ENCODE results near the gene PHETA2. TPM values are rescaled to one million over a fixed set of nuclear protein-coding genes. Genes with fewer than 3 reads are reported as not detected.

PHETA2 gene
- total and polyA plus RNA-seq, 2 of the 8 experiments (the other 6 are each of a cell fraction or from before 2014, with no cell fraction given) = 7.4 to 7.6 TPM

DNA sequence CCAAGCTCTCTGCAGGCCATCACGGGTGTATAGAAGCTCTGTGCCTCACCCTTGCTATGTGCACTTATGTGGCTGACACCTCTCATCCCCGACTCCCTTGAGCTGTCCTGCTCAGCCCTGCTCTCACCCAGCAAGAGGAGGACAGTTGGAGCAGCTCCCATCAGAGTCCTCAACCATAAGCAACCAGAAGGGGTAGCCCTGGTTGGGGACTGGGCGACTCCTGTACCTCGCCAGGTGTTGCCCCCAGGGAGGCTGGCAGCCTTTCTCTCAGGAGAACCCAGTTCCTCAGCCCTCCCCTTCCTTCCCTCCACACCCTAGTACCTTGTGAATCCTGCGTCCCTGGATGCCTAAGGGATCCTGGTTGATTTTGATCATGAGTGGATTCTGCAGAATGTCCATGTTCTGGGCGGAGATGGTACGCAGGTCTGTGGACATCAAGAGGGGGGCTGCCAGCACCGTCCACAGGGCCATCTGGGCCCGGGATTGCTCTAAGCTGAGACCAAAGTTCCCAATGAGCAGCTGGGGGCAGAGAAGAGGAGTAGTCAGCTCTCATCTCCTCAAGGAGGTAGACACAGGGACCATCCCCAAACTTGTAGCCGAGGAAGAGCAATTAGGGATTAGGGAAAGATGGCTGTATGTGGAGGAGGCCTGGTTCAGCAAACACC, 11.4 kb upstream of the PHETA2 start (continued):
- TF ChIP-seq, protein P1, sequence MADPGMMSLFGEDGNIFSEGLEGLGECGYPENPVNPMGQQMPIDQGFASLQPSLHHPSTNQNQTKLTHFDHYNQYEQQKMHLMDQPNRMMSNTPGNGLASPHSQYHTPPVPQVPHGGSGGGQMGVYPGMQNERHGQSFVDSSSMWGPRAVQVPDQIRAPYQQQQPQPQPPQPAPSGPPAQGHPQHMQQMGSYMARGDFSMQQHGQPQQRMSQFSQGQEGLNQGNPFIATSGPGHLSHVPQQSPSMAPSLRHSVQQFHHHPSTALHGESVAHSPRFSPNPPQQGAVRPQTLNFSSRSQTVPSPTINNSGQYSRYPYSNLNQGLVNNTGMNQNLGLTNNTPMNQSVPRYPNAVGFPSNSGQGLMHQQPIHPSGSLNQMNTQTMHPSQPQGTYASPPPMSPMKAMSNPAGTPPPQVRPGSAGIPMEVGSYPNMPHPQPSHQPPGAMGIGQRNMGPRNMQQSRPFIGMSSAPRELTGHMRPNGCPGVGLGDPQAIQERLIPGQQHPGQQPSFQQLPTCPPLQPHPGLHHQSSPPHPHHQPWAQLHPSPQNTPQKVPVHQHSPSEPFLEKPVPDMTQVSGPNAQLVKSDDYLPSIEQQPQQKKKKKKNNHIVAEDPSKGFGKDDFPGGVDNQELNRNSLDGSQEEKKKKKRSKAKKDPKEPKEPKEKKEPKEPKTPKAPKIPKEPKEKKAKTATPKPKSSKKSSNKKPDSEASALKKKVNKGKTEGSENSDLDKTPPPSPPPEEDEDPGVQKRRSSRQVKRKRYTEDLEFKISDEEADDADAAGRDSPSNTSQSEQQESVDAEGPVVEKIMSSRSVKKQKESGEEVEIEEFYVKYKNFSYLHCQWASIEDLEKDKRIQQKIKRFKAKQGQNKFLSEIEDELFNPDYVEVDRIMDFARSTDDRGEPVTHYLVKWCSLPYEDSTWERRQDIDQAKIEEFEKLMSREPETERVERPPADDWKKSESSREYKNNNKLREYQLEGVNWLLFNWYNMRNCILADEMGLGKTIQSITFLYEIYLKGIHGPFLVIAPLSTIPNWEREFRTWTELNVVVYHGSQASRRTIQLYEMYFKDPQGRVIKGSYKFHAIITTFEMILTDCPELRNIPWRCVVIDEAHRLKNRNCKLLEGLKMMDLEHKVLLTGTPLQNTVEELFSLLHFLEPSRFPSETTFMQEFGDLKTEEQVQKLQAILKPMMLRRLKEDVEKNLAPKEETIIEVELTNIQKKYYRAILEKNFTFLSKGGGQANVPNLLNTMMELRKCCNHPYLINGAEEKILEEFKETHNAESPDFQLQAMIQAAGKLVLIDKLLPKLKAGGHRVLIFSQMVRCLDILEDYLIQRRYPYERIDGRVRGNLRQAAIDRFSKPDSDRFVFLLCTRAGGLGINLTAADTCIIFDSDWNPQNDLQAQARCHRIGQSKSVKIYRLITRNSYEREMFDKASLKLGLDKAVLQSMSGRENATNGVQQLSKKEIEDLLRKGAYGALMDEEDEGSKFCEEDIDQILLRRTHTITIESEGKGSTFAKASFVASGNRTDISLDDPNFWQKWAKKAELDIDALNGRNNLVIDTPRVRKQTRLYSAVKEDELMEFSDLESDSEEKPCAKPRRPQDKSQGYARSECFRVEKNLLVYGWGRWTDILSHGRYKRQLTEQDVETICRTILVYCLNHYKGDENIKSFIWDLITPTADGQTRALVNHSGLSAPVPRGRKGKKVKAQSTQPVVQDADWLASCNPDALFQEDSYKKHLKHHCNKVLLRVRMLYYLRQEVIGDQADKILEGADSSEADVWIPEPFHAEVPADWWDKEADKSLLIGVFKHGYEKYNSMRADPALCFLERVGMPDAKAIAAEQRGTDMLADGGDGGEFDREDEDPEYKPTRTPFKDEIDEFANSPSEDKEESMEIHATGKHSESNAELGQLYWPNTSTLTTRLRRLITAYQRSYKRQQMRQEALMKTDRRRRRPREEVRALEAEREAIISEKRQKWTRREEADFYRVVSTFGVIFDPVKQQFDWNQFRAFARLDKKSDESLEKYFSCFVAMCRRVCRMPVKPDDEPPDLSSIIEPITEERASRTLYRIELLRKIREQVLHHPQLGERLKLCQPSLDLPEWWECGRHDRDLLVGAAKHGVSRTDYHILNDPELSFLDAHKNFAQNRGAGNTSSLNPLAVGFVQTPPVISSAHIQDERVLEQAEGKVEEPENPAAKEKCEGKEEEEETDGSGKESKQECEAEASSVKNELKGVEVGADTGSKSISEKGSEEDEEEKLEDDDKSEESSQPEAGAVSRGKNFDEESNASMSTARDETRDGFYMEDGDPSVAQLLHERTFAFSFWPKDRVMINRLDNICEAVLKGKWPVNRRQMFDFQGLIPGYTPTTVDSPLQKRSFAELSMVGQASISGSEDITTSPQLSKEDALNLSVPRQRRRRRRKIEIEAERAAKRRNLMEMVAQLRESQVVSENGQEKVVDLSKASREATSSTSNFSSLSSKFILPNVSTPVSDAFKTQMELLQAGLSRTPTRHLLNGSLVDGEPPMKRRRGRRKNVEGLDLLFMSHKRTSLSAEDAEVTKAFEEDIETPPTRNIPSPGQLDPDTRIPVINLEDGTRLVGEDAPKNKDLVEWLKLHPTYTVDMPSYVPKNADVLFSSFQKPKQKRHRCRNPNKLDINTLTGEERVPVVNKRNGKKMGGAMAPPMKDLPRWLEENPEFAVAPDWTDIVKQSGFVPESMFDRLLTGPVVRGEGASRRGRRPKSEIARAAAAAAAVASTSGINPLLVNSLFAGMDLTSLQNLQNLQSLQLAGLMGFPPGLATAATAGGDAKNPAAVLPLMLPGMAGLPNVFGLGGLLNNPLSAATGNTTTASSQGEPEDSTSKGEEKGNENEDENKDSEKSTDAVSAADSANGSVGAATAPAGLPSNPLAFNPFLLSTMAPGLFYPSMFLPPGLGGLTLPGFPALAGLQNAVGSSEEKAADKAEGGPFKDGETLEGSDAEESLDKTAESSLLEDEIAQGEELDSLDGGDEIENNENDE (IDR thresholded peaks at IDR 0.05; ENCODE audit: insufficient replicate concordance, low read length) = no peak
- no peak for TF ChIP-seq CHD1 (IDR thresholded peaks at IDR 0.05; ENCODE audit: low read depth, low read length)
- TF ChIP-seq SUZ12 (IDR thresholded peaks at IDR 0.05; ENCODE audit: low read length) = no peak
- no peak for TF ChIP-seq SIX5 (IDR thresholded peaks at IDR 0.05; ENCODE audit: low read depth, low read length)
- no peak for TF ChIP-seq RXRA (IDR thresholded peaks at IDR 0.05; ENCODE audit: insufficient read depth, low read depth, low read length)
- no peak for TF ChIP-seq EGR1 (IDR thresholded peaks at IDR 0.05; ENCODE audit: borderline replicate concordance, low read depth, low read length)
- no peak for TF ChIP-seq SP1 (IDR thresholded peaks at IDR 0.05; ENCODE audit: low read depth, low read length)
- TF ChIP-seq, protein P2, sequence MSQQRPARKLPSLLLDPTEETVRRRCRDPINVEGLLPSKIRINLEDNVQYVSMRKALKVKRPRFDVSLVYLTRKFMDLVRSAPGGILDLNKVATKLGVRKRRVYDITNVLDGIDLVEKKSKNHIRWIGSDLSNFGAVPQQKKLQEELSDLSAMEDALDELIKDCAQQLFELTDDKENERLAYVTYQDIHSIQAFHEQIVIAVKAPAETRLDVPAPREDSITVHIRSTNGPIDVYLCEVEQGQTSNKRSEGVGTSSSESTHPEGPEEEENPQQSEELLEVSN (IDR thresholded peaks at IDR 0.05) = no peak
- TF ChIP-seq CBX8 (IDR thresholded peaks at IDR 0.05; ENCODE audit: borderline replicate concordance, low read depth, low read length) = no peak
- TF ChIP-seq FOSL1 (IDR thresholded peaks at IDR 0.05; ENCODE audit: insufficient read depth, low read depth, low read length) = no peak
- TF ChIP-seq ASH2L (IDR thresholded peaks at IDR 0.05; ENCODE audit: low read length) = no peak

All from H1 (cell line).